Measurements from ENCODE around the gene PDE3A.

PDE3A gene

DNA sequence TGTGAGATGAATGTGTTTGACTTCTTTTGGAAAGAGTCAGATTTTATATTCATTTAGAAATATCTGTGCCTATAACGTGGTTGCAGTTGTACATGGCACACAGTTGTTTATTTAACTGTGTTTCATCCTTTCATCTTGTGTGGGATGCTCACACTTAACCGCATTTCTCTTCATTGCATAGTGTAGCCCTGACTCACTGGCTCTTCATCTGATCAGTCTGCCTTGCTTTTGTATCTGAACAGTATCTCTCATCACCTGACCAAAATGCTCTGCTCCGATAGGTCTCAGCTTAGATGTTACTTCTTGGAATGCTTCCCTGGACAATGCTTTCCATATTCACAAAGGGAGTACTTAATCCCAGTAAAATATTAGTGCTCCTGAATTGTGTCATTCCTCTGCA lies 83.4 kb downstream of the PDE3A start:
- H3K4me3 ChIP-seq (replicated peaks; ENCODE audit: low read depth, low read length), result no peak overlapping the region
- DNase-seq (ENCODE audit: low read depth), result peak; percentile 77
- TF ChIP-seq, protein P1, sequence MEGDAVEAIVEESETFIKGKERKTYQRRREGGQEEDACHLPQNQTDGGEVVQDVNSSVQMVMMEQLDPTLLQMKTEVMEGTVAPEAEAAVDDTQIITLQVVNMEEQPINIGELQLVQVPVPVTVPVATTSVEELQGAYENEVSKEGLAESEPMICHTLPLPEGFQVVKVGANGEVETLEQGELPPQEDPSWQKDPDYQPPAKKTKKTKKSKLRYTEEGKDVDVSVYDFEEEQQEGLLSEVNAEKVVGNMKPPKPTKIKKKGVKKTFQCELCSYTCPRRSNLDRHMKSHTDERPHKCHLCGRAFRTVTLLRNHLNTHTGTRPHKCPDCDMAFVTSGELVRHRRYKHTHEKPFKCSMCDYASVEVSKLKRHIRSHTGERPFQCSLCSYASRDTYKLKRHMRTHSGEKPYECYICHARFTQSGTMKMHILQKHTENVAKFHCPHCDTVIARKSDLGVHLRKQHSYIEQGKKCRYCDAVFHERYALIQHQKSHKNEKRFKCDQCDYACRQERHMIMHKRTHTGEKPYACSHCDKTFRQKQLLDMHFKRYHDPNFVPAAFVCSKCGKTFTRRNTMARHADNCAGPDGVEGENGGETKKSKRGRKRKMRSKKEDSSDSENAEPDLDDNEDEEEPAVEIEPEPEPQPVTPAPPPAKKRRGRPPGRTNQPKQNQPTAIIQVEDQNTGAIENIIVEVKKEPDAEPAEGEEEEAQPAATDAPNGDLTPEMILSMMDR (IDR thresholded peaks at IDR 0.05; ENCODE audit: low read length, missing control alignments), result no peak

DNA sequence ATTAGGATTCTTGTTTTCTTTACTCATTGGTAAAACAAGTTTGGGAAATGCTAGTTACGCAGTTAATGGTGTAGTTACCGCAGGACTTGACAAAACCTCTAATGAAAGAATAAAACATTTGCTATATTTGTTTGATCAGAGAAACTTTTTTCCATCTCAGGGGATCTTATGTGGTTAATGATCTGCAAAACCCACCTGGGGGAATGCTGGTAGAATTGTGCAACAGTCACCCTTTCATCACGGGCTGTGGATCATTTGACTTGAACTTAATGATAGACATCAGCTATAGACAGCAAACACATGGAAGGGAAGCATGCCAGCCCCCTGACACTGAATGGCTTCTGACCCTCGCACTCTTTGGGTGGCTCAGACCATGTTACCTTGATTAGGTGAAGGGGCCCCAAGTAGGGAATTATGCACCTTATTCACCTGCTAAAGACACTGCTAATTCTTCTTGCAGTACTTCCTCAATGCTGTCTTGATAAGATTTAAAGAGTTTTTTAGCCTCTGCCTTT lies 84.2 kb downstream of the PDE3A start:
- no peak overlapping the region for H3K4me3 ChIP-seq (replicated peaks; ENCODE audit: low read depth, low read length)
- DNase-seq (ENCODE audit: low read depth), result no peak
- TF ChIP-seq, protein P1 (IDR thresholded peaks at IDR 0.05; ENCODE audit: low read length, missing control alignments), result no peak

DNA sequence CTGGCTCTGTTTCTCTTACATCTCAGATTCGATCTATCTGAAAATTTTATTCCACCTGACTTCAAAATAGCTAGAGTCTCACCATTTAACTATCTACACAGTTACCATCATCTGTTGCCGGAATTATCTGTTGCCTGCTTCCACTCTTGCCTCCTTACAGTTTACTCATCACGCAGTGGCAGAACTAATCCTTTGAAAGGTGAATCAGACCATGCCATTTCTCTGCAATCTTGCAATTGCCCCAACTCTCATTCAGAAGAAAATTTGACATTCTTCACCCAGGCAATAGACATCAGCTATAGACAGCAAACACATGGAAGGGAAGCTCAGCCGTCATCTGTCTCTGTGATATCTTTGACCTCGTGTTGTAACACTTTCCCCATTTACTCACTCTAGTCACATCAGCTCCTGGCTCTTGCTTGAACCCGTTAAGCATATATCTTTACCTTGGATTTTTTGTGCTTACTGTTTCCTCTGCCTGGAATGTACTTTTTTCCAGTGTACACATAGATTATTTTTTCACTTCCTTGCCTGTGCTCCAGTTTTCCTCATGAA lies 85.5 kb downstream of the PDE3A start:
- TF ChIP-seq, protein P1 (IDR thresholded peaks at IDR 0.05; ENCODE audit: low read length, missing control alignments), result no peak
- DNase-seq (ENCODE audit: low read depth), result no peak
- no peak overlapping the region for H3K4me3 ChIP-seq (replicated peaks; ENCODE audit: low read depth, low read length)

DNA sequence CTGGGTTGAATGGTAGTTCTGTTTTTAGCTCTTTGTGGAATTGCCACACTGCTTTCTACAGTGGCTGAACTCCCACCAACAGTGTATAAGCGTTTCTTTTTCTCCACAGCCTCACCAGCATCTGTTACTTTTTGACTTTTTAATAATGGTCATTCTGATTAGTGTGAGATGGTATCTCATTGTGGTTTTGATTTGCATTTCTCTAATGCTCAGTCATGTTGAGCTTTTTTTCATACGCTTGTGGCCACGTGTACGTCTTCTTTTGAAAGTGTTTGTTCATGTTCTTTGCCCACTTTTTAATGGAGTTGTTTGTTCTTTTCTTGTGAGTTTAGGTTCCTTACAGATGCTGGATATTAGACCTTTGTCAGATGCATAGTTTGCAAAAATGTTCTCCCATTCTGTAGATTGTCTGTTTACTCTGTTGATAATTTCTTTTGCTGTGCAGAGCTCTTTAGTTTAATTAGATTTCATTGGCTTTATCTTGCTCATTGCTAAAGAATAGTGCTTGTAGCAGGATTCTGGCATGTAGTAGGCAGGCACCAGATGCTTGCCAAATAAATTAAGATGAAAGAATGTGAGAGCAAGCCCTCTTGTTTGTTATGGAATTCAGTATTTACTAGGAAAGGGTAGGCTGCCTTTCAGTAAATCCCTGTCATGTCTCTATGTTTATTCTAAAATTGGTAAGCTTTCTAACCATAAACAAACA lies 86.8 kb downstream of the PDE3A start:
- no peak for DNase-seq (ENCODE audit: low read depth)
- TF ChIP-seq, protein P1 (IDR thresholded peaks at IDR 0.05; ENCODE audit: low read length, missing control alignments), result no peak
- H3K4me3 ChIP-seq (replicated peaks; ENCODE audit: low read depth, low read length), result no peak overlapping the region

DNA sequence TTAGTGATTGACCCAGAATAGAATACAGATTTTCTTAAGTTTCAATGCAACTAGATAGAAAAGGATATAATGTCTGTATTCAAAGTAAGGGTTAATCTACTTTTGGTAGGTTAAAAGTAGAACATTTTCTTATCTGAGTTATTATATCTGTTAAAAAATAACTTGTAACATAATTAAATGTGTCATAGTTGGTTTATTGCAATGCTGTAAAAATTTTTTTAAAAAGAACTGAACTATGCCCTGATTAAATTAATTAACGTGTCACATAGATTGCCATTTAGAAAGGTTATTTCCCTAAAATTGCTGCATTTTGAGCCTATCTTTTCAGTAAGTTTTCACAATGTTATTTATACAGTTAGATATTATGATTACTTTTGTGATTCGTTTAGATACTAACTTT lies 89.2 kb downstream of the PDE3A start:
- DNase-seq (ENCODE audit: low read depth), result no peak
- TF ChIP-seq, protein P1 (IDR thresholded peaks at IDR 0.05; ENCODE audit: low read length, missing control alignments), result no peak
- H3K4me3 ChIP-seq (replicated peaks; ENCODE audit: low read depth, low read length), result no peak overlapping the region

DNA sequence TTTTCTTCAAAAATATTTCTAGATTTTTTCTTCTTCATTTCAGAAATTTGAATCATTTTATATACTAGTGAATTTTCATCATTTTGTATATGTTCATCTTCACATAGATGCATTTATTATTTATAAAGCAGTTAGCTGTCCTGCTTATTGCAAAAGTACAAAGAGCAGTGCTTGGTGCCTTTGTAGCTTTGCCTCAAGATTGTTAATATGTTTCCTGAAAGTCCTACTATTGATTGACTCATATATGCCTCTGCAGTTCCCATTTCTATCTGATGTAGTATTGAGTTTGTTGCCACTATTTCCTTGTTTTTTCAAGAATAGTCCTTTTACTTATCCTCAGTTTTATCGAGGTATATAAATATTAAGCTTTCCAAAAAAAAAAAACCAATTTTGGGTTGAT lies 89.7 kb downstream of the PDE3A start:
- DNase-seq (ENCODE audit: low read depth), result no peak
- H3K4me3 ChIP-seq (replicated peaks; ENCODE audit: low read depth, low read length), result no peak overlapping the region
- TF ChIP-seq, protein P1 (IDR thresholded peaks at IDR 0.05; ENCODE audit: low read length, missing control alignments), result no peak

Data from fibroblast of pulmonary artery (primary cell).